GM18951 (cell line): ENCODE measurements around the gene SOX5.

Experiments
- POLR2A ChIP-seq: IDR thresholded peaks from 4 replicates; pipeline ENCODE4 v1.6.1; 2011; ENCODE audit warnings: mild to moderate bottlenecking; ENCODE audit not compliant: insufficient read length, insufficient read depth; ENCODE audit errors: extremely low read depth
- in situ Hi-C: fragments of 300-500 bp; cut with MboI; formaldehyde crosslinking; loops from one replicate; pipeline ENCODE4 v1.12.0; 2022; ENCODE audit warnings: low sequenced_read_pairs, mixed read lengths, inconsistent platforms; ENCODE audit not compliant: unreplicated experiment

Gene SOX5

DNA sequence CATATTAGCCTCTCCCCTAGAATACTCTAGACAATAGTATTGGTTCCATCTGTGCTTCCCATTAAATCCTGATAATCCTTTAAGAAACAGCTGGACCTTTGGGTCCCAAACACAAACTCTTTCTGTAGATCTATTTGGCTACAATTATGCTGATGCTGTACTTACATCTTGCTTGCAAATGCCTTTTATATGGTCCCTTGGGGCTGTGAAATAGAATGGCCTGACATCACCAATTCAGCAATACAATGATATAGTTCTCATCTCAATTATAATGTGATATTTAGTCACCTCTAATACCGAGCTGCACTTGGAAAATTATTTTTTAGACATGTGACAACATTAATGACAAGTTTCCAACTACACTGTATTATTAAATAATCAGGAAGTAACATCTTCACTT is 261.5 kb downstream of the SOX5 start:
- TF ChIP-seq POLR2A, result no peak
- in situ Hi-C loops, result no loop called here

DNA sequence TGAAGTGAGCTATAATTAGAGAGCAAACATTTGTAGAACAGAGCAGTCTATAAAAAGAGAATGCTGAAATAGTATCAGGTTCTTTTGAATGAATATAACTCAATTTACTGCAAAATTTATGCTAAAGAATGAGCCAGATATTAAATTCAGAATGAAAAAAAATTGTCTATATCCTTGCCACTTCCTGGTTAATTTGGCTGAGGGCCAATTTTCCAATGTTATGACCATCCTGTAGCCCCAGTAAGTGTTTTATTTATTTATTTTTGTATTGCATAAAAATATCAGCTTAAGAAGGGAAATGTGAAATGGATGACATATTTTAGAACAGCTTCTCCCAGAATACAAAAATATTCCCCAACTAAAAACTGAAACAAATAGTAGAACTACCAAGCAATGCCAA is 263.4 kb downstream of the SOX5 start:
- in situ Hi-C loops, result no loop called here
- no peak for TF ChIP-seq POLR2A

DNA sequence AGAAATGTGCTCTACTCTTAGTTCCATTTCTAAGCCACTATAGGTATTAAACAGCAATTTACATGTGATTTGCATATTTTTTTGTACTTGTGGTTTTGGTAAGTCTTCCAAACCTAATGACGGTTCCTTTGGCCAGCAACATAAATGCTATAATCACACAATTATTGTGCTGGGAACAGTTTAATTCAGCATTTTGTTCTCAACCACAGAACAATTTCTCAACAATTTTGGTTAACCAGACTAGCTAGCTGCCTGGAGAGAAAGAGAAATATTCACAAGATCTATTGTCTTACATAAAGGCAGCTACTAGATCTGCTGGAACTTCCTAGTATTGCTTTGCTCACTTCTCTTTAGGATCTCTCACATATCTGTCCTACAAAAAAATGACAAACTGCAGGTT is 265.3 kb downstream of the SOX5 start:
- TF ChIP-seq POLR2A, result no peak
- in situ Hi-C loops, result no loop called here

DNA sequence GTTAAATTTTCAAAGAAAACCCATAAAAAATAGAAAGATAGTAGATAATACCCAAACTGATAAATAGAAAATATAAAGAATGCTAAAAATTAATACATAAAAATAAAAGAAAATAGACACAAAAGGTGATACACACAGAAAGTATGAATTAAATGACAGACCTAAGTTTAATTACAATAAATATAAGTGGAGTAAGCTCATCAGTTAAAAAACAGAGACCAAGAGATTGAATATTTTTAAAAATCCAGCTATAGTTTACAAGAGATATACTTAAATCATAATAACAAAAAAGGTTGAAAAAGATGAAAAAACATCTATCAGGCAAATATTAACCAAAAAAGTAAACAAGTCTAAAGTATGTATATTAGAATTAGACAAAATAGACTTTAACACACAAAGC is 268.2 kb downstream of the SOX5 start:
- TF ChIP-seq POLR2A, result no peak
- in situ Hi-C loops, result no loop called here

DNA sequence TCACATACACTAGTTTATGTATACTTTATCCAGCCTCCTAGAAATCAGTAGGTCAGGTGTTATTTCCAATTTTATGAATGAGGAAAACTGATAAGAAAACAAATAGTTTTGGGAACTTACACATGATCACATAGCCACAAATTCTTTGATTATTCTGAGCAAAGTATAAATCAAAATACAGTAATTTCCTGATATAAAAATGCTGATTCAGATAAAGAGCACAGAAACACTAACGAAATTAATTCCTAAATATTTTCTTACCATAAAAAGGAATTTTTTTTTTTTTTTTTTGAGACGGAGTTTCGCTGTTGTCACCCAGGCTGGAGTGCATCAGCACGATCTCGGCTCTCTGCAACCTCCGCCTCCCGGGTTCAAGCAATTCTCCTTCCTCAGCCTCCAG is 275.4 kb downstream of the SOX5 start:
- TF ChIP-seq POLR2A, result no peak
- in situ Hi-C loops, result no loop called here

DNA sequence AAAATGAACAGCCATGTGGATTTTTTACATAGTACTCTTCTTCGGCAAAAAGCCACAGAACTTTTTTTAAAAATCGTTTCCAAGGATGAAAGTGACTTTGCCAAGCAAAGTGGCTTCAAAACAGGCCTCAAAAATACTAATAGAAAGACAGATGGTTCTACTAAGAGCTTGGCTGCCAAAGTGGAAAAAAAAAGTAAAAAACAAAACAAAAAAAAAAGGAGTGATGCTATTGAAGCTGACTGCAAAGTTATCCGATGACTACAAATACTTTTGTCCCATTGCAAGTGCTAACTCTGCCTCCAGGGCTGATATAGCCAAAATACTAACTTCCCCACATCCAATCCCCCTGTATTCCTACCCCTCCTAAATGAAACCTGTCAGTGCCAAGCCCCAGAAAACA is 277.6 kb downstream of the SOX5 start:
- TF ChIP-seq POLR2A, result no peak
- in situ Hi-C loops, result no loop called here

DNA sequence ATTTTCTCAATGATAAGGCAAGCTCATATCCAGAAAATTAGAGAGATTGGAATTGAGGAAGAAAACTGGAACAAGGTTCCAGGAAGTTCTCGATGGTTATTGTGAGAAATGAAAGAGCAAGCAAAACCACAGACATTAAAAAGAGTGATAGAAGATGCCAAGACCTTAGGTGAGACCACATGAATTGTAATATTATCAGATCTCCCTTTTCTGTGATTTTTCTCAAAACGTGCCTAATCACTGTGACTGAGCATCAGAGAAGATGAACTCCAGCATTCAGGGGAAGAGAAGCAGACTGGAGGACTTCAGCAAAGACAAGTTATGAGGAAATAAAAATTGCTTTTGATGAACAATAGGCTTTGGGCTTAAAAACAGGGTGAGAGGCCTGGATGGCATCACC is 278.8 kb downstream of the SOX5 start:
- TF ChIP-seq POLR2A, result no peak
- in situ Hi-C loops, result no loop called here

DNA sequence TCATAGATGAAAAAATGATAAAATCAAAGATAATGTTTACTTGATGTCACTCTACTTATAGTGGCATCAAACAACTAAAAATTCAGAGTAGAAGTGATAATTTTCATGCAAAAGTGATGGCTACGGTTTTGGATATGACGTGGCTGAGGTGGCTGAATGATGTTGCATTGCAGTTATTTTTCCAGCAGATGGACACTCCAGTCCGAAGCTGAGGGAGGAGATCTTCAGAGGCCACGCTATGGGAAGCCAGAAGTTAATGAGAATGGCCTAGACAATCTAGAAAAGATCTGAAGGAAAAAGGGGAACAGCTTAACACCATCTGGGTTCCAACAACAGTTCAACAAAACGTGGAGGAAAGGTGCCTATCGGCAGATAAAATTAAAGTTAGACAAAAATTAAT is 279.8 kb downstream of the SOX5 start:
- in situ Hi-C loops, result no loop called here
- TF ChIP-seq POLR2A, result no peak

DNA sequence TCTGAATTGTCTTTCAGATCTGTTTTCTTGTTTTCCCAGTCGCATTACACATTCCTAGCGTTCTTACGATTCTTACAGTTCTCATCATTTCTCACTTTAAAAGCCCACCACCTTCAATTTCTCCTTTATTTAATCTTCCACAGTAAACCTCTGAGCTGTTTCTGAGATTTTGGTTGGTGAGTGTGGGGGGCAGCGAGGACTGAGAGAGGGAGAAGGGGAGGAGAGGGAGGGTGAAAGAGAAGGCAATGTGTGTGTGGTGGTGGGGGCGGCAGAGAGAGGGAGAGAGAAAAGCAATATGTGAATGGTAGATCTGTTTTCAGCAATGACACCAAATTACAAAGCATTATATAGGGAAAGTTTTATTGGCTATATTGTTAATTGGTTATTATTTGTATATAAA is 282.6 kb downstream of the SOX5 start:
- in situ Hi-C loops, result no loop called here
- no peak for TF ChIP-seq POLR2A

DNA sequence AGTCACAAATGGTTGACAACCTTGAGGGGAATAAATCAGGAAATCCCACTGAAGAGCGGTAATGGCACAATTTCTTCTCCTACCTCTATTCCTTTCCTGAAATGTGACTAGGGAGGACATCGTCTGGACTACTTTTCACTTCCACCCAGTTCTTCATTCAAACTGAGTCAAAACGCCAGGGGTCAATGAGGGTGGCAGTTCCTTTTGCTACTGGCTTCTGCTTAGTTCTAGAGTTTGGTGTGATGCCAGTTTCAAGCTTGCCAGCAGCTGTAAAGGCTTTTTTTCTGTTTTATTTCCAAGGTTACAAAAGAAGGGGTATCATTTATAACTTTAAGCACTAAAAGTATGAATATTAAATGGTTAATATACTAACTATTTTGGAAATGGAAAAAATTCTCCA is 286.5 kb downstream of the SOX5 start:
- in situ Hi-C loops, result no loop called here
- TF ChIP-seq POLR2A, result no peak

DNA sequence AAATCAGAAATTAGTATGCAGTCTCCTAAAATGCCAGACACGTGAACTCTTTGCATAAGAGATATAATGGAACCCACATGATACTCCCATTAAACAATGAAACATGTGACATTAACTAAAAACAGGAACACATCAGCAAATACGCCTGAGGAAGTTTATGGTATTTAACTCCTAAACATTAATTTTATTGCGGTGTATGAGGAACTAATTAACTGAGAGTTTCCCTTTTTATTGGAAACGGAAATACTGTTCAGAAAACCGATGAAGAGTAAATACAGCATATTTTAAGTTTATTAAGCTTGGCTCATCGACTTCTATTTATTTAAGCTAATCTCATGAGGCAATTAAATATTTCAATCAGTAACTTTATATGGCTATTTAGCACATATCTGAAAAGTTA is 290.3 kb downstream of the SOX5 start:
- in situ Hi-C loops, result no loop called here
- no peak for TF ChIP-seq POLR2A

DNA sequence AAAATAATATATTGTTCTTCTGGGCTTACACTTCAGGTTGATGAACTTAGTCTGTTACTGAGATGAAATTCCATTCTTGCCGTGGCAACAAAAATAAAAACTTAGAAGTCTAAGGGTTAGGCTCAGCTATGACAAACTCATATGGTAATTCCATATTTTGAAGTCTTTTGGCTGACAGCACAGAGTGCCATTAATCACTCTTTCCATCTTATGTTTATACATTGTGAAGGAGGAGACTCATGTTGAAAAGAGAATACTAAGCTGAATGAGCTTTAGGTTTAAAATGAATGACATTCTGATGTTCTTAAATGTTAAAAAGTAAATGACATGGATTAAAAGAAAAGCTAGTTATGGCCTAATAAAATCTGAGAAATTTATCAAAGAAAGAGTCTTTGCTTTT is 291.9 kb downstream of the SOX5 start:
- TF ChIP-seq POLR2A, result no peak
- in situ Hi-C loops, result no loop called here

DNA sequence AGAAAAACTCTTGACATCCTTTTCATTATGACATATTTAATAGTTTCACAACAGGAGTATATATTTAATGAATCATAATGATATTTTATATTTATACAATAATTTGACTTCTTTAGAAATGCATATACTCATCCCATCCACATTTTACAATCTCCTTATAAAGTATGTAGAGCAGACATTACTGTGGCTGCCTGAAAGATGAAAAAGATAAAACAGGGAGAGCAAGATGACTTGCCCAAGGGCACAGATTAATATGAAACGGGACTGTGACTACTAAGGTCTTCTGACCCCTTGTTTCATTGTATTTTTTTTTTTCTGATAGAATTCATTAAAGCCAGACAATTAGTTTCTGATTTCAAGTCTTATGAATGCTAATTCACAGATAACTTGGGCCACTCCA is 293.6 kb downstream of the SOX5 start:
- in situ Hi-C loops, result no loop called here

DNA sequence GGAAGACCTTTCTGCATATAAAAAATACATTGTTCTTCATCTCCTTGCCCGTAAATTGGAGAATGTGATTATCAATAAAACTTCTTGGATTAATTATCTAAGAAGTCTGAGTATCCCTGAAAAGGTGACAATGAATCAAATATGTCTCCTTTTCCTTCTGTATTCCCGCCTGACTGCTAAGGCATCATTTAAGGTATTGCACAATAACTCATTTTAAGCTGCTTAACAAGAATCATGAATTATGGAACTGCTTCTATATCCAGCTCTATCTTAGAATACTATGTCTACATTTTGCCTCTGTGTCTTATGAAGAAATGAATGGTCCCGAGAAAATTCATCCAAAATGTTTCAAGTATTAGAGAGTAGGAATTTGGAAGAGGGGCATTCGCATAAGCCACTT is 294.4 kb downstream of the SOX5 start:
- in situ Hi-C loops, result no loop called here
- no peak for TF ChIP-seq POLR2A

More for the DNA sequence above, 293.6 kb downstream of the SOX5 start:
- no peak for TF ChIP-seq POLR2A

DNA sequence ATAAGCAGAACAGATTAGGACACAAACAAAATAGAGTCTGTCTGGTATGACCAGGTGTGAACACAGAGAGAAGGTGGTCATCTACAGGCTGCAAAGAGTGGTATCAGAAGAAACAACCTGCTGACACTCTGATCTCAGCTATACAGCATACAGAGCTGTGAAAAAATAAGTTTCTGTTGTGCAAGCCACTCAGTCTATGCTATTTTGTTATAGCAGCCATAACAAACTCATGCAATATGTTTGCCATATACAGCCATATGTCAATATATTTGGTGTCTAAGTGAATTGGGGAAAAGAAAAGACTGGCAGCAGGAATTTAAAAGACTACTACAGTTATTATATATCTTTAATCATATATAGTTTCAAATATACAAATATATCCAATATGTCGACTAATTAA is 300.9 kb downstream of the SOX5 start:
- in situ Hi-C loops, result no loop called here
- TF ChIP-seq POLR2A, result no peak
